Measurements from ENCODE around the gene VEGFB. TPM values are rescaled to one million over a fixed set of nuclear protein-coding genes. Genes with fewer than 3 reads are reported as not detected.

The VEGFB gene
- total and polyA plus RNA-seq, 2 donors (not counting 1 experiment from before 2014, with no cell fraction given): 25.3 to 27.9 TPM

DNA sequence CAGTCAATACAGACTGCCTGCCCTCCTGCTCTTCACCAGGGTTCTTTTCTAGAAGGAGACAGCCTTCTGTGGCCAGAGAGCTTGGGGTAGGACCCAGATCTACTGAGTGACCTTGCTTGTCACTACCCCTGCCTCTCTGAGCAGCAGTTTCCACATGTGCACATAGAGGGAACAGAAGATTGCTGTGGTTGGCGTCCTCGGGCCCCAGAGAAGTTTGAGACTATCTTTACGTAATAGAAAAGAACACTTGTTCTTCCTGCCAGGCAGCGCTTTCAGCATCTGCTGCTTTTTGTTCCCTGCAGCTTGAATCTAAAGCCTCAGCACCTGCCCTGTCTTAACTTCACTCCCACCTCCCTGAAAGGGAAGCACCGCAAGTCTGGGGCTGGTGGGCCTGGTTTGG, 4.6 kb downstream of the VEGFB start:
- H3K79me2 ChIP-seq (ENCODE audit: control insufficient read depth, insufficient read depth, low read length): peaks cover 23% of the 10 kb centered on the region
- no peaks in the 10 kb centered on the region for H4K20me1 ChIP-seq (ENCODE audit: control insufficient read depth, extremely low read depth, insufficient read depth, low read length)
- H3K4me2 ChIP-seq (ENCODE audit: extremely low read depth, insufficient read depth, low read length): no peak overlapping the region
- no peak overlapping the region for H3K9ac ChIP-seq (ENCODE audit: insufficient read depth, low read length)
- H3K27me3 ChIP-seq (ENCODE audit: control insufficient read depth, insufficient read depth, low read length): no peaks in the 10 kb centered on the region
- no peak for DNase-seq (ENCODE audit: low read depth in 2 of 2)
- no peak overlapping the region for H3K27ac ChIP-seq (ENCODE audit: insufficient read depth, low read length)
- H3K4me3 ChIP-seq (replicated peaks in 1 of 4; ENCODE audit: control extremely low read depth in 1 of 4, insufficient read depth in 1 of 4, low read depth in 3 of 4, low read length in 4 of 4): no peak overlapping the region
- H3K36me3 ChIP-seq (ENCODE audit: control insufficient read depth, insufficient read depth, low read length): peaks cover 16% of the 10 kb centered on the region
- no peak overlapping the region for H2AFZ ChIP-seq (ENCODE audit: low read length)
- TF ChIP-seq, protein P1, sequence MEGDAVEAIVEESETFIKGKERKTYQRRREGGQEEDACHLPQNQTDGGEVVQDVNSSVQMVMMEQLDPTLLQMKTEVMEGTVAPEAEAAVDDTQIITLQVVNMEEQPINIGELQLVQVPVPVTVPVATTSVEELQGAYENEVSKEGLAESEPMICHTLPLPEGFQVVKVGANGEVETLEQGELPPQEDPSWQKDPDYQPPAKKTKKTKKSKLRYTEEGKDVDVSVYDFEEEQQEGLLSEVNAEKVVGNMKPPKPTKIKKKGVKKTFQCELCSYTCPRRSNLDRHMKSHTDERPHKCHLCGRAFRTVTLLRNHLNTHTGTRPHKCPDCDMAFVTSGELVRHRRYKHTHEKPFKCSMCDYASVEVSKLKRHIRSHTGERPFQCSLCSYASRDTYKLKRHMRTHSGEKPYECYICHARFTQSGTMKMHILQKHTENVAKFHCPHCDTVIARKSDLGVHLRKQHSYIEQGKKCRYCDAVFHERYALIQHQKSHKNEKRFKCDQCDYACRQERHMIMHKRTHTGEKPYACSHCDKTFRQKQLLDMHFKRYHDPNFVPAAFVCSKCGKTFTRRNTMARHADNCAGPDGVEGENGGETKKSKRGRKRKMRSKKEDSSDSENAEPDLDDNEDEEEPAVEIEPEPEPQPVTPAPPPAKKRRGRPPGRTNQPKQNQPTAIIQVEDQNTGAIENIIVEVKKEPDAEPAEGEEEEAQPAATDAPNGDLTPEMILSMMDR (conservative IDR thresholded peaks at IDR 0.05 in 1 of 2, IDR thresholded peaks at IDR 0.05 in 1 of 2; ENCODE audit: low read depth in 1 of 2, low read length in 2 of 2): no peak
- TF ChIP-seq EZH2 (IDR thresholded peaks at IDR 0.05; ENCODE audit: low read length, missing control alignments): no peak
- H3K4me1 ChIP-seq (ENCODE audit: control insufficient read depth, extremely low read depth, insufficient read depth, low read length): peaks cover 15% of the 10 kb centered on the region
- no peaks in the 10 kb centered on the region for H3K9me3 ChIP-seq (ENCODE audit: control insufficient read depth, insufficient read depth, low read depth, low read length)

DNA sequence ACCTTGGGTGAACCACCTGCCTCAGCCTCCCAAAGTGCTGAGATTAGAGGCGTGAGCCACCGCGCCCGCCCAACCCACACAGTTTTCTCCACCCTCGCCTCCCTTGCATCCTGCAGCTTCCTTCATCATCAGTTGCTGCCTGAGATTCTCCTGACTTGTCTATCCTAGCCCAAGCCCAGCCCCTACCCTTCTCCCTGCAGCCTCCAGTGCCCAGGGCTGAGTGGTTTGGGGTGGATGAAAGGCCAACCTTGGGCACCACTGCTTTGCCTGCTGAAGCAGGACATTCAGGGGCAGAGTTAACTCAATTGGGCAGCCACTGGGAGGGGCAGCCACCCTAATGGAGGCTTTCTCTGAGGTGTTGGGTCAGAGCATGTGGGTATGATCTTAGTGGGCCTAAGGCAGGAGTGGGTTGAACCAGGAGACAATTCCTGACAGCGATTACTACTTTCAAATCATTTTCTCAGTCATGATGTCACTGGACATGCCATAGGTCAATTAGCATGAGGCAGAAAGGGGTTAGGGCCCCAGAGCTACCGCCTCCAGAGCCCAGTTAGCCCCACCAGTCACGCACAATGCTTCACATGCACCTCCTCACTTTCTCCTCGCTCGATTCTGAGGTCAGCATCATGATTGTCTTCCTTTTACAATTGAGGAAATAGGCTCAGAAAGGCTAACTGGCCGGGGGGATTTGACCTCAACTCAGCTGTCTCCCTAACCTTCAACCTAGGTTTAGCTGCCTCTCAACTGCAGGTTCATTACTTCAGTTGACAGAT, 5.5 kb downstream of the VEGFB start:
- Histone ChIP-seq H3K27ac (ENCODE audit: insufficient read depth, low read length) (peak overlapping the region; percentile 96), H3K9ac (ENCODE audit: insufficient read depth, low read length) (no peak overlapping the region), H3K27me3 (ENCODE audit: control insufficient read depth, insufficient read depth, low read length) (no peaks in the 10 kb centered on the region)

More for the DNA sequence above, 5.5 kb downstream of the VEGFB start:
- Histone ChIP-seq H3K4me3 (replicated peaks in 1 of 4; ENCODE audit: control extremely low read depth in 1 of 4, insufficient read depth in 1 of 4, low read depth in 3 of 4, low read length in 4 of 4) (peak overlapping the region in 3 of 4 experiments; percentile 61 to 81 (median 72)), H4K20me1 (ENCODE audit: control insufficient read depth, extremely low read depth, insufficient read depth, low read length) (no peaks in the 10 kb centered on the region), H3K36me3 (ENCODE audit: control insufficient read depth, insufficient read depth, low read length) (peaks cover 17% of the 10 kb centered on the region), H3K4me2 (ENCODE audit: extremely low read depth, insufficient read depth, low read length) (peak overlapping the region; percentile 89), H3K9me3 (ENCODE audit: control insufficient read depth, insufficient read depth, low read depth, low read length) (no peaks in the 10 kb centered on the region), H3K4me1 (ENCODE audit: control insufficient read depth, extremely low read depth, insufficient read depth, low read length) (peaks cover 18% of the 10 kb centered on the region), H3K79me2 (ENCODE audit: control insufficient read depth, insufficient read depth, low read length) (peaks cover 31% of the 10 kb centered on the region), H2AFZ (ENCODE audit: low read length) (no peak overlapping the region)
- TF ChIP-seq EZH2 (IDR thresholded peaks at IDR 0.05; ENCODE audit: low read length, missing control alignments): no peak
- TF ChIP-seq, protein P1 (conservative IDR thresholded peaks at IDR 0.05 in 1 of 2, IDR thresholded peaks at IDR 0.05 in 1 of 2; ENCODE audit: low read depth in 1 of 2, low read length in 2 of 2): no peak
- DNase-seq (ENCODE audit: low read depth in 2 of 2): no peak

Measured in fibroblast of lung (primary cell).